Kidney epithelial cell (primary cell): ENCODE results near the gene OR6A2. TPM values are rescaled to one million over a fixed set of nuclear protein-coding genes. Genes with fewer than 3 reads are reported as not detected.

ENCODE experiments used
- DNase-seq: peaks from one replicate; pipeline ENCODE4 v3.0.0-alpha.2; 2010; ENCODE audit warnings: low read depth
- H3K27me3 ChIP-seq: 2 replicates; pipeline ENCODE4 v1.6.0; 2011; ENCODE audit warnings: low read length; ENCODE audit not compliant: control insufficient read depth, insufficient read depth
- H3K36me3 ChIP-seq: 2 replicates; pipeline ENCODE4 v1.5.1; 2011; ENCODE audit warnings: low read length; ENCODE audit not compliant: control insufficient read depth, insufficient read depth
- H3K4me3 ChIP-seq: 2 replicates; pipeline ENCODE4 v1.5.1; 2011; ENCODE audit warnings: low read depth, mild to moderate bottlenecking, control low read depth, low read length
- CTCF ChIP-seq: IDR thresholded peaks from 2 replicates; pipeline ENCODE4 v1.5.1; 2011; ENCODE audit warnings: mild to moderate bottlenecking, moderate library complexity, low read length, control low read depth, inconsistent platforms; ENCODE audit not compliant: insufficient read depth, poor library complexity, severe bottlenecking
- total RNA-seq: library from RNA; depleted of rRNA; stranded (reverse); fragments of >200 nt; gene quantifications from 2 replicates; pipeline ENCODE4 v1.2.3, GENCODE V29; 2015

Gene OR6A2
- total RNA-seq, 1 donor from 2014 or later = not detected

GRCh38 chr11:6745018-6745417, 54.5 kb downstream of the OR6A2 start:
- TF ChIP-seq CTCF = no peak
- DNase-seq = no peak
- no peaks in the 10 kb centered on the region for H3K27me3 ChIP-seq
- H3K4me3 ChIP-seq = no peak overlapping the region
- no peaks in the 10 kb centered on the region for H3K36me3 ChIP-seq

- no peak for TF ChIP-seq CTCF
- DNase-seq = no peak
- Histone ChIP-seq H3K27me3 (no peaks in the 10 kb centered on the region), H3K4me3 (no peak overlapping the region), H3K36me3 (no peaks in the 10 kb centered on the region)
Measured at GRCh38 chr11:6742260-6742659, 57.2 kb downstream of the OR6A2 start.

Other genes with a start within 250 kb of the OR6A2 start
- 13.7 and 26.4 TPM in 2 replicates for gene RRP8, start 196.1 kb downstream of the OR6A2 start, total RNA-seq
- gene ILK, start 195.9 kb downstream of the OR6A2 start, total RNA-seq = 154 and 156 TPM in 2 replicates
- gene TAF10, start 187.5 kb downstream of the OR6A2 start, total RNA-seq = 57.2 and 66.1 TPM in 2 replicates
- 72.4 and 77.7 TPM in 2 replicates for gene TPP1, start 180.3 kb downstream of the OR6A2 start, total RNA-seq
- gene DCHS1, start 143.9 kb downstream of the OR6A2 start, total RNA-seq = 15.5 and 20.7 TPM in 2 replicates
- 27.0 and 43.6 TPM in 2 replicates for gene MRPL17, start 116.3 kb downstream of the OR6A2 start, total RNA-seq
- 0.04 and 0.27 TPM in 2 replicates for gene OR2AG2, start 27.7 kb downstream of the OR6A2 start, total RNA-seq
- not detected in 2 replicates for gene OR2AG1, start 16.7 kb downstream of the OR6A2 start, total RNA-seq
- not detected in 2 replicates for gene OR10A5, start 46.0 kb upstream of the OR6A2 start, total RNA-seq
- gene OR10A2, start 63.4 kb upstream of the OR6A2 start, total RNA-seq = not detected in 2 replicates
- gene OR10A4, start 76.9 kb upstream of the OR6A2 start, total RNA-seq = not detected in 2 replicates
- gene OR2D2, start 92.8 kb upstream of the OR6A2 start, total RNA-seq = 0.38 TPM in 1 of 2 replicates, not detected in the other
- gene OR2D3, start 121.3 kb upstream of the OR6A2 start, total RNA-seq = not detected in 2 replicates
- gene ZNF215, start 126.7 kb upstream of the OR6A2 start, total RNA-seq = 1.5 and 2.7 TPM in 2 replicates
- 2.5 and 4.0 TPM in 2 replicates for gene ZNF214, start 220.7 kb upstream of the OR6A2 start, total RNA-seq
- not detected in 2 replicates for gene NLRP14, start 220.8 kb upstream of the OR6A2 start, total RNA-seq